ENCODE measurements around the gene PRADC1. TPM values are rescaled to one million over a fixed set of nuclear protein-coding genes. Genes with fewer than 3 reads are reported as not detected.
"Not testable (repeated sequence)": the region's sequence is repeated elsewhere in the genome, so short reads cannot be mapped to it uniquely, and the experiment has no call there.

The PRADC1 gene
- total and polyA plus RNA-seq, 2 donors (not counting 1 experiment from before 2014, with no cell fraction given): 11.7 to 12.3 TPM

DNA sequence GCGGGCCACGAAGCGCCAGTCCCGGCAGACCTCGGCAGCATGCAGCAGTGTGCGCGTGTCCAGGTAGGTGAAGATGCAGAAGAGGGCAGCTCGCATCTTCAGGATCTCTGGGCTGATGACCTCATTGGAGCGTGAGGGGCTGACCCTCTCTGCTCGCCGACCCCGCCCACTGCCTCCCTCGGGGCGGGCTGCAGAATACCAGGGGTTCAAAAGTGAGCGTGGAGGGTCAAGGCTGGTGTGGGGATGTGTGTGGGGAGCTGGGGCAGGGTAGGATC lies 31.2 kb upstream of the PRADC1 start:
- Histone ChIP-seq H3K4me3 (replicated peaks in 1 of 4; ENCODE audit: control extremely low read depth in 1 of 4, insufficient read depth in 1 of 4, low read depth in 3 of 4, low read length in 4 of 4) (no peak overlapping the region), H3K79me2 (ENCODE audit: control insufficient read depth, insufficient read depth, low read length) (no peaks in the 10 kb centered on the region), H3K4me2 (ENCODE audit: extremely low read depth, insufficient read depth, low read length) (no peak overlapping the region), H3K27ac (ENCODE audit: insufficient read depth, low read length) (no peak overlapping the region), H2AFZ (ENCODE audit: low read length) (no peak overlapping the region), H3K9ac (ENCODE audit: insufficient read depth, low read length) (no peak overlapping the region), H4K20me1 (ENCODE audit: control insufficient read depth, extremely low read depth, insufficient read depth, low read length) (no peaks in the 10 kb centered on the region), H3K27me3 (ENCODE audit: control insufficient read depth, insufficient read depth, low read length) (peaks cover 19% of the 10 kb centered on the region), H3K36me3 (ENCODE audit: control insufficient read depth, insufficient read depth, low read length) (no peaks in the 10 kb centered on the region), H3K9me3 (ENCODE audit: control insufficient read depth, insufficient read depth, low read depth, low read length) (no peaks in the 10 kb centered on the region), H3K4me1 (ENCODE audit: control insufficient read depth, extremely low read depth, insufficient read depth, low read length) (no peaks in the 10 kb centered on the region)
- DNase-seq (ENCODE audit: low read depth in 2 of 2): no peak
- TF ChIP-seq EZH2 (IDR thresholded peaks at IDR 0.05; ENCODE audit: low read length, missing control alignments): no peak
- TF ChIP-seq, protein P1, sequence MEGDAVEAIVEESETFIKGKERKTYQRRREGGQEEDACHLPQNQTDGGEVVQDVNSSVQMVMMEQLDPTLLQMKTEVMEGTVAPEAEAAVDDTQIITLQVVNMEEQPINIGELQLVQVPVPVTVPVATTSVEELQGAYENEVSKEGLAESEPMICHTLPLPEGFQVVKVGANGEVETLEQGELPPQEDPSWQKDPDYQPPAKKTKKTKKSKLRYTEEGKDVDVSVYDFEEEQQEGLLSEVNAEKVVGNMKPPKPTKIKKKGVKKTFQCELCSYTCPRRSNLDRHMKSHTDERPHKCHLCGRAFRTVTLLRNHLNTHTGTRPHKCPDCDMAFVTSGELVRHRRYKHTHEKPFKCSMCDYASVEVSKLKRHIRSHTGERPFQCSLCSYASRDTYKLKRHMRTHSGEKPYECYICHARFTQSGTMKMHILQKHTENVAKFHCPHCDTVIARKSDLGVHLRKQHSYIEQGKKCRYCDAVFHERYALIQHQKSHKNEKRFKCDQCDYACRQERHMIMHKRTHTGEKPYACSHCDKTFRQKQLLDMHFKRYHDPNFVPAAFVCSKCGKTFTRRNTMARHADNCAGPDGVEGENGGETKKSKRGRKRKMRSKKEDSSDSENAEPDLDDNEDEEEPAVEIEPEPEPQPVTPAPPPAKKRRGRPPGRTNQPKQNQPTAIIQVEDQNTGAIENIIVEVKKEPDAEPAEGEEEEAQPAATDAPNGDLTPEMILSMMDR (conservative IDR thresholded peaks at IDR 0.05 in 1 of 2, IDR thresholded peaks at IDR 0.05 in 1 of 2; ENCODE audit: low read depth in 1 of 2, low read length in 2 of 2): no peak

DNA sequence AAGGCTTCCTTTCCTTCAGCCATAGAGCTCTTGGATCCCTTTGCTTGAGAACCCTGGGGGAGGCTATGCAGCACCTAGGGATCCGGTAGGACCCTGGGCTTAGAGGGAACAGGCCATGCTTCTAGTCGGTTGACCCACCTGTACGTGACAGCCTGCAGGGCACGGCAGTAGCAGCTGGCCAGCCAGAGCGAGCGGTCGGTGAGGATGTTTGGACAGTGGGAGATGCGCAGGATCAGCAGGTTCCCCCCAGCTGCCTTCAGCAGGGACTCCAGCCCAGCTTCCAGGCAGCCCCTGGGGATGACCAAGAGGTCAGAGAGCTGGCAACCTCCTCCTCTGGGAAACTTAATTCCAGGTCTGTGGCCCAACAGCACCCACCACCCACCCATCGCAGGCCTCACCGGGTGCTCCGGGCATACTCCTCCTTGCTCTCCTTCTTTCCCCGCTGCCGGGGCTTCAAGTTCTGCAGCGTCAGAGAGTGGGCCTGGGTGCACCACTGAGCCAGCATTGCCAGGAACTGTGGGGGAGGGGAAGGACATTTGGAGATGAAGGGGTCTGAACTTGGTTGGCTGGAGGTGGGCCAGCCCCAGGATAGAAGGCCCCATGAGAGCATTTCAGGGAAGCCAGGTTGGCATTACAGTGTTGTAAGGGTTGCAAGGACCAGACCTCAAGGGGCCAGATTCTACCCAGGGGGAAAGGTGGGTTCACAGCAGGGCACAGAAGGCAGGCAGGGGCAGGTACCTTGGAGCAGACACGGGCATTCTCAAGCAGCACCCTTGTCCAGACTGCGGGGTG lies 30.7 kb upstream of the PRADC1 start:
- H3K9me3 ChIP-seq (ENCODE audit: control insufficient read depth, insufficient read depth, low read depth, low read length): no peaks in the 10 kb centered on the region
- H3K79me2 ChIP-seq (ENCODE audit: control insufficient read depth, insufficient read depth, low read length): no peaks in the 10 kb centered on the region
- no peak for DNase-seq (ENCODE audit: low read depth in 2 of 2)
- H2AFZ ChIP-seq (ENCODE audit: low read length): no peak overlapping the region
- H3K4me2 ChIP-seq (ENCODE audit: extremely low read depth, insufficient read depth, low read length): no peak overlapping the region
- no peaks in the 10 kb centered on the region for H4K20me1 ChIP-seq (ENCODE audit: control insufficient read depth, extremely low read depth, insufficient read depth, low read length)
- no peaks in the 10 kb centered on the region for H3K4me1 ChIP-seq (ENCODE audit: control insufficient read depth, extremely low read depth, insufficient read depth, low read length)
- no peaks in the 10 kb centered on the region for H3K36me3 ChIP-seq (ENCODE audit: control insufficient read depth, insufficient read depth, low read length)
- H3K4me3 ChIP-seq (replicated peaks in 1 of 4; ENCODE audit: control extremely low read depth in 1 of 4, insufficient read depth in 1 of 4, low read depth in 3 of 4, low read length in 4 of 4): no peak overlapping the region
- H3K27me3 ChIP-seq (ENCODE audit: control insufficient read depth, insufficient read depth, low read length): peaks cover 14% of the 10 kb centered on the region
- no peak overlapping the region for H3K9ac ChIP-seq (ENCODE audit: insufficient read depth, low read length)
- no peak overlapping the region for H3K27ac ChIP-seq (ENCODE audit: insufficient read depth, low read length)
- TF ChIP-seq, protein P1 (conservative IDR thresholded peaks at IDR 0.05 in 1 of 2, IDR thresholded peaks at IDR 0.05 in 1 of 2; ENCODE audit: low read depth in 1 of 2, low read length in 2 of 2): no peak
- TF ChIP-seq EZH2 (IDR thresholded peaks at IDR 0.05; ENCODE audit: low read length, missing control alignments): no peak

DNA sequence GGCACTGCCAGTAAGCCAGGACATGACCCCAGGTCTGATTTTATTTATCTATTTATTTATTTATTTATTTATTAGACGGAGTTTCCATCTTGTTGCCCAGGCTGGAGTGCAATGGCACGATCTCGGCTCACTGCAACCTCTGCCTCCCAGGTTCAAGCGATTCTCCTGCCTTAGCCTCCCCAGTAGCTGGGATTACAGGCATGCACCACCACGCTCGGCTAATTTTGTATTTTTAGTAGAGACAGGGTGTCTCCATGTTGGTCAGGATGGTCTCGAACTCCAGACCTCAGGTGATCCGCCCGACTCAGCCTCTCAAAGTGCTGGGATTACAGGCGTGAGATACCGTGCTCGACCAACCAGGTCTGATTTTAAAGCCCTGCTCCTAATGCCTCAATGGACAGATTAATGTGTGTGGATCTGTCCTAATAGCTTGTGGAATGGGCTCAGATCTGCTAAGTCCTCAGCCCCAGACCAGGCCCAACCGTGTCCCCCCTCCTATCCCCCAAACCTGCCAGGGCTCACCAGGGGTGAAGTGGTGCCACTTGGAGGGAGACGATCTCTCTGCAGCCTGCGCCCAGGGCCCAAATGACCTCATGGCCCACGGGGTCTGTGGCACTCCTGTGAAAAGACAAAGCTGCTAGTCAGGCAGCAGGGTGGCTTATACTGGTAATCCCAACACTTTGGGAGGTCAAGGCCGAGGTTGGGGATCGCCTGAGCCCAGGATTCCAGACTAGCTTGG lies 29.8 kb upstream of the PRADC1 start:
- H2AFZ ChIP-seq (ENCODE audit: low read length); H3K4me1 ChIP-seq (ENCODE audit: control insufficient read depth, extremely low read depth, insufficient read depth, low read length); H4K20me1 ChIP-seq (ENCODE audit: control insufficient read depth, extremely low read depth, insufficient read depth, low read length); H3K79me2 ChIP-seq (ENCODE audit: control insufficient read depth, insufficient read depth, low read length); H3K9me3 ChIP-seq (ENCODE audit: control insufficient read depth, insufficient read depth, low read depth, low read length); DNase-seq (ENCODE audit: low read depth in 2 of 2); H3K4me2 ChIP-seq (ENCODE audit: extremely low read depth, insufficient read depth, low read length); H3K4me3 ChIP-seq (replicated peaks in 1 of 4; ENCODE audit: control extremely low read depth in 1 of 4, insufficient read depth in 1 of 4, low read depth in 3 of 4, low read length in 4 of 4); H3K27ac ChIP-seq (ENCODE audit: insufficient read depth, low read length); H3K9ac ChIP-seq (ENCODE audit: insufficient read depth, low read length); H3K36me3 ChIP-seq (ENCODE audit: control insufficient read depth, insufficient read depth, low read length); H3K27me3 ChIP-seq (ENCODE audit: control insufficient read depth, insufficient read depth, low read length): not testable (repeated sequence)

Measured in fibroblast of lung (primary cell).